Rectal smooth muscle tissue (tissue), 1 donor: Measurements from ENCODE around the gene DDX27.

ENCODE experiments used
- H3K27ac ChIP-seq: one replicate; pipeline ENCODE4 v1.7.0; 2013; ENCODE audit warnings: low read depth, low read length, inconsistent platforms
- H3K27me3 ChIP-seq: one replicate; pipeline ENCODE4 v1.7.0; 2013; ENCODE audit warnings: low read length; ENCODE audit not compliant: control insufficient read depth, insufficient read depth
- H3K36me3 ChIP-seq: one replicate; pipeline ENCODE4 v1.7.0; 2013; ENCODE audit warnings: low read length; ENCODE audit not compliant: control insufficient read depth, insufficient read depth
- H3K4me1 ChIP-seq: one replicate; pipeline ENCODE4 v1.7.0; 2013; ENCODE audit warnings: low read length; ENCODE audit not compliant: control insufficient read depth, insufficient read depth
- H3K4me3 ChIP-seq: one replicate; pipeline ENCODE4 v1.7.0; 2013; ENCODE audit warnings: low read length
- H3K9ac ChIP-seq: one replicate; pipeline ENCODE4 v1.7.0; 2013; ENCODE audit warnings: low read length

The DDX27 gene

DNA sequence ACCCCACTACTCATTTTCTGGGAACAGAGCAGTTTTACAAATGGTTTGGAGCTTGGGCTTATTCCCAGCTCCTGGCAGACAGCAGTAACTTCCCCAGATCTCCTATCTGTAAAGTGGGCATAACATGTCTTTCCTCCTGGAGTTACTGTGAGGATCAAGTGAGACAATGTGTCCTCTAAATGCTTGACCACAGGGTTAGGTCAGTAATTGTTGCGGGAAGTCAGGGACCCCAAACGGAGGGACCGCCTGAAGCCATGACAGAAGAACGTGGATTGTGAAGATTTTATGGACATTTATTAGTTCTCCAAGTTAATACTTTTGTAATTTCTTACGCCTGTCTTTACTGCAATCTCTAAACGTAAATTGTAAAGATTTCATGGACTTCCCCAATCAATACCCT lies 73.9 kb downstream of the DDX27 start:
- H3K27me3 ChIP-seq: no peaks in the 10 kb centered on the region
- H3K36me3 ChIP-seq: peaks cover 16% of the 10 kb centered on the region
- no peak overlapping the region for H3K27ac ChIP-seq
- H3K4me1 ChIP-seq: no peaks in the 10 kb centered on the region
- no peak overlapping the region for H3K9ac ChIP-seq
- no peak overlapping the region for H3K4me3 ChIP-seq
